Measurements from ENCODE around the gene PROSER2. TPM values are rescaled to one million over a fixed set of nuclear protein-coding genes. Genes with fewer than 3 reads are reported as not detected.

PROSER2 gene
- total RNA-seq, 3 donors from 2014 or later (not counting 1 experiment from before 2014, with no cell fraction given), result 0.70 to 1.9 (median 1.1) TPM

GRCh38 chr10:11832042-11832441 is 8.9 kb downstream of the PROSER2 start:
- no peaks in the 10 kb centered on the region for H3K9me3 ChIP-seq (ENCODE audit: control insufficient read depth, insufficient read depth, low read length)
- H3K27me3 Mint-ChIP-seq (ENCODE audit: low read depth in 2 of 2), result peaks cover 14 to 19% of the 10 kb centered on the region in 2 donors
- H3K4me1 ChIP-seq (ENCODE audit: control insufficient read depth, insufficient read depth, low read length), result no peaks in the 10 kb centered on the region
- no peak overlapping the region for H3K27ac Mint-ChIP-seq
- TF ChIP-seq CTCF (IDR thresholded peaks at IDR 0.05), result no peak
- H3K36me3 Mint-ChIP-seq, result no peaks in the 10 kb centered on the region
- no peaks in the 10 kb centered on the region for H3K9me3 Mint-ChIP-seq
- H3K27me3 ChIP-seq (ENCODE audit: control insufficient read depth, insufficient read depth, low read length), result no peaks in the 10 kb centered on the region
- no peak for DNase-seq
- H3K4me3 Mint-ChIP-seq, result no peak overlapping the region
- no peak overlapping the region for H3K27ac ChIP-seq (ENCODE audit: low read length)
- no peaks in the 10 kb centered on the region for H3K4me1 Mint-ChIP-seq
- no peak overlapping the region for H3K4me3 ChIP-seq (ENCODE audit: low read length)
- intact Hi-C loops (cut with micrococcal nuclease), result no loop called here
- no peak for ATAC-seq
- WGBS (ENCODE audit: insufficient coverage), result 91% methylated on average over 1 of the region's 5 CpGs
- H3K36me3 ChIP-seq (ENCODE audit: control insufficient read depth, insufficient read depth, low read length), result no peaks in the 10 kb centered on the region

DNA sequence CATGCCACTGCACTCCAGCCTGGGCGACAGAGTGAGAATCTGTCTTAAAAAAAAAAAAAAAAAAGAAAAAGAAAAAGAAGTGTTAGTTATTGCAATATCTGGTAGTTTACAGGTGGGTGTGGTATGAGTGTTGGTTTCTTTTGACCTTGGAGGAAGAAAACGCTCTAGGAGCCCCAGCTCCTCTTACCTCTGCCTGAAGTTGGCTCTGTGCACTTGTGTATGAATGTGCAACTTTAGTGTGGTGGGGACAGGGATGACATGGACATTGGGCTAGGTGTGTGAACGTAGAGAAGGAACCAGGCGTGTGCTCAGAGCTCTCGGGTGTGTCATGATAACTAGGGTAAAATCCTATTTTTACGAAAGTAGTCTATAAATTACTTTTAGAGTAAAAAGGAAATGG is 11.9 kb downstream of the PROSER2 start:
- ATAC-seq (no peak), DNase-seq (no peak)
- TF ChIP-seq CTCF (IDR thresholded peaks at IDR 0.05), result no peak
- H3K4me1 Mint-ChIP-seq, result no peaks in the 10 kb centered on the region
- WGBS (ENCODE audit: insufficient coverage), result 62% methylated on average over 6 of the region's 6 CpGs
- Histone ChIP-seq H3K27me3 (ENCODE audit: control insufficient read depth, insufficient read depth, low read length) (no peaks in the 10 kb centered on the region), H3K4me3 (ENCODE audit: low read length) (no peak overlapping the region), H3K4me1 (ENCODE audit: control insufficient read depth, insufficient read depth, low read length) (peaks cover 3% of the 10 kb centered on the region), H3K36me3 (ENCODE audit: control insufficient read depth, insufficient read depth, low read length) (no peaks in the 10 kb centered on the region), H3K9me3 (ENCODE audit: control insufficient read depth, insufficient read depth, low read length) (no peaks in the 10 kb centered on the region), H3K27ac (ENCODE audit: low read length) (no peak overlapping the region)
- no peak overlapping the region for H3K27ac Mint-ChIP-seq
- no peaks in the 10 kb centered on the region for H3K9me3 Mint-ChIP-seq
- H3K36me3 Mint-ChIP-seq, result no peaks in the 10 kb centered on the region
- peaks cover 8 to 13% of the 10 kb centered on the region in 2 donors for H3K27me3 Mint-ChIP-seq (ENCODE audit: low read depth in 2 of 2)
- no peak overlapping the region for H3K4me3 Mint-ChIP-seq
- intact Hi-C loops (cut with micrococcal nuclease), result no loop called here

- Histone ChIP-seq H3K4me1 (ENCODE audit: control insufficient read depth, insufficient read depth, low read length) (peaks cover 3% of the 10 kb centered on the region), H3K36me3 (ENCODE audit: control insufficient read depth, insufficient read depth, low read length) (no peaks in the 10 kb centered on the region), H3K9me3 (ENCODE audit: control insufficient read depth, insufficient read depth, low read length) (no peaks in the 10 kb centered on the region), H3K27me3 (ENCODE audit: control insufficient read depth, insufficient read depth, low read length) (no peaks in the 10 kb centered on the region), H3K4me3 (ENCODE audit: low read length) (no peak overlapping the region), H3K27ac (ENCODE audit: low read length) (no peak overlapping the region)
- H3K4me3 Mint-ChIP-seq, result no peak overlapping the region
- no peak for ATAC-seq
- H3K36me3 Mint-ChIP-seq, result no peaks in the 10 kb centered on the region
- DNase-seq, result no peak
- H3K27ac Mint-ChIP-seq, result no peak overlapping the region
- H3K27me3 Mint-ChIP-seq (ENCODE audit: low read depth in 2 of 2), result peaks cover 5 to 7% of the 10 kb centered on the region in 2 donors
- 85% methylated on average over 8 of the region's 8 CpGs for WGBS (ENCODE audit: insufficient coverage)
- intact Hi-C loops (cut with micrococcal nuclease), result no loop called here
- TF ChIP-seq CTCF (IDR thresholded peaks at IDR 0.05), result no peak
- no peaks in the 10 kb centered on the region for H3K9me3 Mint-ChIP-seq
- no peaks in the 10 kb centered on the region for H3K4me1 Mint-ChIP-seq
Measured at GRCh38 chr10:11835704-11836103, 12.5 kb downstream of the PROSER2 start.

- intact Hi-C loops (cut with micrococcal nuclease), result no loop called here
- H3K27me3 ChIP-seq (ENCODE audit: control insufficient read depth, insufficient read depth, low read length), result no peaks in the 10 kb centered on the region
- no peak for TF ChIP-seq CTCF (IDR thresholded peaks at IDR 0.05)
- Mint-ChIP-seq H3K27ac (no peak overlapping the region), H3K9me3 (no peaks in the 10 kb centered on the region), H3K27me3 (ENCODE audit: low read depth in 2 of 2) (peaks cover 5 to 8% of the 10 kb centered on the region in 2 donors), H3K4me1 (no peaks in the 10 kb centered on the region), H3K4me3 (no peak overlapping the region), H3K36me3 (no peaks in the 10 kb centered on the region)
- 69% methylated on average over 15 of the region's 17 CpGs for WGBS (ENCODE audit: insufficient coverage)
- no peak overlapping the region for H3K27ac ChIP-seq (ENCODE audit: low read length)
- no peaks in the 10 kb centered on the region for H3K9me3 ChIP-seq (ENCODE audit: control insufficient read depth, insufficient read depth, low read length)
- H3K4me3 ChIP-seq (ENCODE audit: low read length), result no peak overlapping the region
- peaks cover 3% of the 10 kb centered on the region for H3K4me1 ChIP-seq (ENCODE audit: control insufficient read depth, insufficient read depth, low read length)
- DNase-seq (no peak), ATAC-seq (no peak)
- H3K36me3 ChIP-seq (ENCODE audit: control insufficient read depth, insufficient read depth, low read length), result no peaks in the 10 kb centered on the region
Measured at GRCh38 chr10:11837372-11838161, 14.4 kb downstream of the PROSER2 start.
